Midbrain (tissue), 1 donor: ENCODE results near the gene USP34.
"Not testable (repeated sequence)": the region's sequence is repeated elsewhere in the genome, so short reads cannot be mapped to it uniquely, and the experiment has no call there.

ENCODE experiments used
- DNase-seq: peaks from one replicate; lab custom pipeline; 2025; lab: John Stamatoyannopoulos, UW

The USP34 gene

GRCh38 chr2:61183795-61184194, 287.1 kb downstream of the USP34 start:
- no peak for DNase-seq

DNA sequence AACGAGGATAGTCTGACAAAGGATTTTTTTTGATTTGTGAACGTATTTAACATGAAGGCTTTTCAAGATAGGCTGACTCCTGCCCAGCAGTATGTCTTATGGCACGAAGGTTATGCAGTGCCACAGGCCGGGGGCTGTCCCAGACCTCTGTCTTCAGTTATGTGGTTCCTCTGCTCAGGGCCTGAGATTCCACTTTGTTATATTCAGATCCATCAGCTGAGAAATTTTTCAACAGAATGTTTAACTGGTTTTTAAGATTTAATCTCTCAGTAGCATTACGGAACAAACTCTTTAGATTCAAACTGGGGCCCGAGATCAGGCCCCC, 288.9 kb downstream of the USP34 start:
- no peak for DNase-seq

- DNase-seq: no peak
These were observed 289.4 kb downstream of the USP34 start for GRCh38 chr2:61181382-61182058.

DNA sequence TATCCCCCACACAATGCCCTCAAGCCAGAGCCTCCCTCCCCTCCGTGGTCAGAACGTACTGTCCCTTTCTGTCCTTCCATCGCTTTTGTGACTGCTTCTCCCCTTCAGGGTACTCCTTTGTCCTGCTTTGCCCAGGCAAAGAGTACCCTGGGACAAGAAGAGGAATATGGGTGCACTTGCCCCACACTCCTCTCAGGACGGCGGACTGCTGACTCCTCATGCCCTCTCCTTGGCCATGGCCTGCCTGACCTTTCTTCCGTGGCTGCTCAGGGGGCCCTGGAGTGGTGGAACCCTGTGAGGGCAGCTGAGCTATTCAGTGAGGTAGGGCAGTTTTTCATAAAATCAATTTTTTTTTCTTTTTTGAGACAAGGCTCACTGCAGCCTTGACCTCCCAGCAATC, 290.2 kb downstream of the USP34 start:
- DNase-seq: no peak

DNA sequence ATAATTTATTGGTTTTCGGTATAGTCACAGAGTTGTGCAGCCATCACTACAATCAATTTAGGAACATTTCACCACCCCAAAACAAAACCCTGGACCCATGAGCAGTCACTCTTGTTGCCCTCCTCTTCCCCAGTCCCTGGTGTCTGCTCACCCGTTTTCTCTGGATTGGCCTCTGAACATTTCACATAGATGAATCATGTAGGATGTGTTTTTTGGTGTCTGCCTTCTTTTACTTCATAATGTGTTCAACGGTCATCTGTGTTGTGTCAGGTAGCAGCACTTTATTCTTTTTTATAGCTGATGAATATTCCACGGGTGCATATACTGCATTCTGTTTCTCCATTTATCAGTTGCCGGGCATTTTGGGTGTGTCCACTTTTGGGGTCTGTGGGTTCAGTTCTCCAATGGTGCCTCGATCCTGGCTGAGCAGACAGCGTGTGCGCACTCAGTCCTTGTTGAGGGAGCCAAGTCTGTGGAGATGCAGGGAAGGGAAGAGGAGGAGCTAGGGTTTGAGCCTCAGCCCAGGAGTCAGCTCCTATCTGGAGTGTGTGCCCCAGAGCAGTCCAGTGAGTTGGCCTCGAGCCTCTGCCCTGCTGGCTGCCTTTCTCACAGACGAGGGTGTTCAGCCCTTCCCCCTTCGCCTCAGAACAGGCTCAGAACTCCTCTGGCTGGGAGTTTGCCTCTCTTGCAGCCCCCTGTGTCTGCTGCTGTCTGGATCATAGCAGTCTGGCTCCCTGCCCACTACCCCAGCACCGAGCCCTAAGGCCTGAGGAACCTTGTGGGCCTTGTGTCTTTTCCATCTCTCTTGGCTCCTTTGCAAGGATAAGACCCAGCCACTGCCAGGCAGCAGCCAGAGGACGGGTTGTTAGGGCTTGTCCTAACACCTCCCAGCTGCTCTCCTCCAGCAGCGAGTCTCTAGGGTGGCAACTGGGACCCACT, 290.9 kb downstream of the USP34 start:
- DNase-seq: peak; percentile 50

DNA sequence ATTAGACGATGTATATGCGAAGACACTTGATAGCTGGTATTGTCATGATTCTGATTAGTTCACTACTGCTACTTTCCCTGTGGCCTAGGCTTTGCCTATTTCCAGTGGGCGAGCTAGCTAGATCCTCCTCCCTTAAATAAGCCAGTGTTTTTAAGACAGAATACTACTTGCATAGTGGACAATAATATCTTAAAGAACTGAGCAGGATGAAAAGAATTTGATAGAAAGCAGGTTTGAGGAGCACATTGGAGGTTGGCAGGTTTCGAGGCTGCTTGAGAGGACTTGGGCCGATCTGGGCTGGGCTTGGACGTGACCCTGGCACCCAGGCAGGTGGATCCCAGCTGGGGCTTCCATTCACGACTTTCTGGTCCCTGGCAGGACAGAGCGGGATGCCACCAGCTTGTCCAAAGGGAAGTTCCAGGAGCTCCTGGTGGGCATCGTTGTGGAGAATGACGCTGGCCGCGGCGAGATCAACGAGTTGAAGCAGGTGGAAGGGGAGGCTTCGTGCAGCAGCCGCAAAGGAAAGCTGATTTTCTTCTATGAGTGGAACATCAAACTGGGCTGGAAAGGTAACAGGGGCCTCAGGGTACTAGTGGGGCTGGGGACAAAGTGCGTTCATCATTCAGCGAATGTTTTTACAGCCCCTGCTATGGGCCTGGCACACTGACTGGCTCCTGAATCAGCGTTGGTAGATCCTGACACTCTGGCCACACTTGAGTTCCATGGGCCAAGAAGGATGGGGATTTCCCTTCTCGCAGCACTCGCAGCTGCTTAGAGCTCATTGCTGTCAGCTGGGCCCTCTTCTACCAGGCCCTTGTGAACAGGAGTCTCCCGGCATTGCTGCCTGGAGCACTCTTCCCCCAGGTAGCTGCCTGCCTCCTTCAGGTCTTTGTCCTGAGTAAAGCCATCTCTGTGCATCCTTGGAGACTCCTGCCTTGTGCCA, 292.0 kb downstream of the USP34 start:
- DNase-seq: no peak

DNA sequence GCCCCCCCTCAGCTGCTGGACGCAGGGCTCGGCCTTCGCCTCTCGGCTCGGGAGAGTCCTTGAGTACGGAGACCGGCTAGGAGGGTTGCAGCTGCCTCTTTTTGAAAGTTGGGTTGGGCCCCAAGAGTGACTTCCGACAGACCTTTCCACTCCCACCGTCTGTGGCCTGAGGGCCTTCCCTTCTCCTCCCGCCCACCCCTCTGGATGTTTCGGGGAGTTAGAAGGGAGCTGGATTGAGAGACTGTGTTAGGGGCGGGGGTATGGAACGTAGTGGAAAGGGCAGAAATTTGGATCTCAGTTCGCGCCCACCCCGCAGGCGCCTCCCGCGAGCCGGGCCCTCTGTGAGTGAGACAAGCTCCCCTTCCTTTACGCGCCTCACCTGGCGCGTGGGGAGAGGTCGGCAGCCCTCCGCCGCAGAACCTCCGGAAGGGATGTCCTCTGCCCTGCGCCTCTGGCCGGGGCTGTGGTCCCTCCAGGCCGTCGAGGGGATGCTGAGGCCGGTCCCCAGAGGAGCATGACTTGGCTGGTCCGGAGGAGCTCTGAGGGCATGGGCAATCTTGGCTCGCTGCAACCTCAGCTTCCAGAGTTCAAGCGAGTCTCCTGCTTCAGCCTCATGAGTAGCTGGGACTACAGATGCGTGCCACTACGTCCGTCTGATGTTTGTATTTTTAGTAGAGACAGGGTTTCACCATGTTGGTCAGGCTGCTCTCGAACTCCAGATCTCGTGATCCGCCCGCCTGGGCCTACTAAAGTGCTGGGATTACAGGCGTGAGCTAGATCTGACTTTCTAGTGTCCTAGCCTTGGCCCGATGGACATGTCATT, 292.9 kb downstream of the USP34 start:
- peak; percentile 62 for DNase-seq

GRCh38 chr2:61176755-61177726, 293.8 kb downstream of the USP34 start:
- DNase-seq: peak; percentile 90

GRCh38 chr2:61175036-61175435, 295.9 kb downstream of the USP34 start:
- DNase-seq: no peak

DNA sequence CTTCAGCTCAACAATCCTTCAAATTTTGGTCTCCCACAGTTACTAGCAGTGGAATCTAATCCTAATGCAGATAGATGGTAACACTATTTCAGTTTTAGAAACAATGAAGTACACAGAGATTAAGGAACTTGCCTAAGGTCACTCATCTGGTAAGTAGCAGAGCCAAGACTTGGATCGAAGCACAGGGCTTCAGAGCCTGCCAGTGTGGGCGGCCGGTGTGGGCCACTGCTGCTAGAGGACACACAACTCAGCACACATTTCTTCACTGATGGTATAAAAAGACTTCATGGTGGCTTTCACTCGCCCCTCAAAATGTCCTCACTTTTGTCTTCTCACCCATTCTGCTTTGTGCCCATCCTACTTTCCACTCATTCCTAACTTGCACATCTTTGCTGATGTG, 297.8 kb downstream of the USP34 start:
- no peak for DNase-seq

GRCh38 chr2:61172671-61173070, 298.2 kb downstream of the USP34 start:
- no peak for DNase-seq

- no peak for DNase-seq
These were observed 303.3 kb downstream of the USP34 start for GRCh38 chr2:61167579-61167978.

GRCh38 chr2:61165946-61166345, 304.9 kb downstream of the USP34 start:
- no peak for DNase-seq

DNA sequence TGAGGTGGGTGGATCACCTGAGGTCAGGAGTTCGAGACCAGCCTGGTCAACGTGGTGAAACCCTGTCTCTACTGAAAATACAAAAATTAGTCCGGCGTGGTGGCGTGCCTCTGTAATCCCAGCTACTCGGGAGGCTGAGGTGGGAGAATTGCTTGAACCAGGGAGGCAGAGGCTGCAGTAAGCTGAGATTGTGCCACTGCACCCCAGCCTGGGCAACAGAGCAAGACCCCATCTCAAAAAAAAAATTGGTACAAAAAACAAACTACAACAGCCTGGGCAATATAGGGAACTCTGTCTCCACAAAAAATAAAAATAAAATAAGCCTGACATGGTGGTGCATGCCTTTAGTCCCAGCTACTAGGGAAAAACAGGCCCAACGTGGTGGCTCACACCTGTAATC, 305.8 kb downstream of the USP34 start:
- not testable (repeated sequence) for DNase-seq

DNA sequence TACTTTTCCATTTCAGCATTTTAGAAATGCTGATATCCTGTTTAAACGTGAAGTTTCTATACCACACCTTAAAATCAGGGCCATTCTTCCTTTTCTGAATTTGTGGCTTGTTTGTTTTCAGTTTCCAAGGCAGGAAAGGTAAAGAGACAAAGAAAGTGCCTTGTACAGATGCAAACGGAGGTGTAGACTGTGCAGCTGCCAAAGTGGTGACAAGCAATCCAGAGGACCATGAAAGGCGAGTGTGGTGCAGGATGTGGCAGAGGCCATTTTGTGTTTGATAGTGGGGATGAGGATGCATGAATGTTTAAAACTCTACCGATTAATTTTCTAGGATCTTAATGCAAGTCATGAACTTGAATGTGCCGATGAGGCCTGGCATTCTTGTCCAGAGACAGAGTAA, 308.2 kb downstream of the USP34 start:
- DNase-seq: no peak

DNA sequence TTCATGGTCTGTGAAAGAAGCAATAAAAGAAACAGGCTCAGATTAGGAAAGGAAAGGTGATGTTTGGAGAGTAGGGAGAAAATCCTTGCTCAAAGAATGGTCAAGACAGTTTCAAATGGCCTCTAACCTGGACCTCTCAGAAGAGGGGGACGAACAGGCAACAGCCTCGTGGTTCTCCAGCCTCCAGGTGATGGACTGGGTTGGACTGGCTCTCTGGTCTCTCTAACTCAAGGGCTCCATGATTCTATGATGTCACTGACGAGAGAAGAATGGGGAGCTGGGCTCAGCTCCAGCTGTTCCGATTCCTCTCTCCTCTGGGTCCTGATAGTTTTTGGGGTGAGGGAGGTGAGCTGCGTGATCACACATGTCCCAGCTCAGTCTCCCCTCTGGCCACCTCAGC, 309.0 kb downstream of the USP34 start, which contains the start of gene C2orf74:
C2orf74 (plus strand) TSS at position 301 of the 400 bp plus-strand sequence. CDS start 327 bp downstream, outside the sequence.
- DNase-seq: no peak

DNA sequence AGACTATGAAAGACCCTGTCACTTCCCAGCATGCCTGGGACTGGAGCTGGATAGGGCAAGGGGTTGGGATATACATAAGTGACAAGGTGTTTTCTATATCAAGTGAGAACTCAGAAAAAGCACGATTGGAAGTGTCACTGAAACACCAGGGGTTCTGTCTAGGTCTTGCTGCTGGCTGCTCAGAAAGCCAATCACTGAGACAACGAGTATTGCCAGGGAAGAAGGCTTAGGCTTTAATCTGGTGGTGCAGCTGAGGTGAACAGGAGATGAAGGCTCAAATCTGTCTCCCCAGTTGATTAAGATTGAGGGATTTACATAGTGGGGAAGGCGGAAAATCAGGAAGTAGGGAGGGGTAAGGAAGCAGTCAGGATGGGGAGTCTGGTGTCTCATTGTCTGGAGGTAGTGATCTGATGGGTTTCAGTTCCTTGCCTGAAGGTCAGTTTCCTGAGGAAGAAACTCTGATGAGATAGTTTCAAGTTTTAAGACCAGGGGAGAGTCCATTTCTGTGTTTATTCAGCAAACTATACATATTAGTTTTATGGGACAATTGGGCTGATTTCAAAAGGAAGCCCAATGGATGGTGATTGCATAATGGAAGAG, 312.4 kb downstream of the USP34 start:
- no peak for DNase-seq

DNA sequence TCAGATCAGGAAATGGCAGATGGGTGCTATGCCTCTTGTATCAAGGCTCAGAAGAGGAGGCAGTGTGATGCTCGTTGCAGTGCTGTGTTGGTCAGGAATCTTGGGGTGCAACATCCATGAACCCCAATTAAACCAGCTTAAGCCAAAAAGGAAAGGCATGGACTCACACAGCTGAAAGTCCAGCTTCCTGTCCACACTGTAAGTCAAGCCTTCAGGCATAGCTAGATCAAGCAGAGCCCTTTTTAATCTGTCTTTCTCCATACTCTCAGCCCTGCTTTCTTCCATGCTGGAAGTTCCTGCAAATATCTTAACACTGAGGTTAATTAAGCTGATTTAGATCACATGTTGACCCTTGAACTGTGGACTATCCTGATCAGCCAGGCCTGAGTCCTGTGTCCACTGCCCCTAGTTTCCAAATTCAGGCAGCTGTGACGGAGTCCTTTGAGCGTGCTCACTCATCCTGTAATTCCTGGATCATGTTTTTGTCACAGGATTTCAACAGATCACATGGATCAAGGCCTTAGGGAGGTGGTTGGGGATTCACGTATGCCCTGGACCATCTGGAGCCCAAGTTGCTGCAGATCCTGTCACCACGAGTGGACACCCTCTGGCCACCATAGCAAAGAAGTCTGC, 313.4 kb downstream of the USP34 start:
- no peak for DNase-seq

DNA sequence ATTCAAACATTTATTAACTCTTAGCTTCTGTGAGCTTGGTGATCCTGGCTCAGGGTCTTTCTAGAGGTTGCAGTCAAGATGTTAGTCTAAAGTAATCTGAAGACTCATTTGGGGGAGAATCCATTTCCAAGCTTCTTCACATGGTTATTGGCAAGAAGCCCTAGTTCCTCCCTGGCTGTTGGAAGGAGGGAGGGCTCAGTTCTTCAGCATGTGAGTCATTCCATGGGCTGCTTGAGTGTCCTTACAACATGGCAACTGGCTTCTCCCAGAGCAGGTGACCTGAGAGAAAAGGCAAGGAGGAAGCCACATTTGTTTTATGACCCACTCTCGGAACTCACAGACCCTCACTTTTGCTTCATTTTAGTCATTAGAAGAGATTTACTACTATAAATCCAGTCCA, 319.5 kb downstream of the USP34 start:
- no peak for DNase-seq
